Fibroblast of the aortic adventitia (primary cell): ENCODE results near the gene UBA52. TPM values are rescaled to one million over a fixed set of nuclear protein-coding genes. Genes with fewer than 3 reads are reported as not detected.
A peak's percentile ranks its signal among the peaks of the same experiment; 100 is the strongest.

Source experiments
- DNase-seq: peaks from one replicate; pipeline ENCODE4 v3.0.0-alpha.2; 2010; ENCODE audit warnings: low read depth
- H3K4me3 ChIP-seq: 2 replicates; pipeline ENCODE4 v1.5.1; 2011; ENCODE audit warnings: low read depth, mild to moderate bottlenecking, control low read depth, low read length, moderate library complexity
- CTCF ChIP-seq: IDR thresholded peaks from 2 replicates; pipeline ENCODE4 v1.5.1; 2011; ENCODE audit warnings: mild to moderate bottlenecking, low read length, control low read depth, inconsistent platforms; ENCODE audit not compliant: insufficient read depth
- total RNA-seq: library from RNA; depleted of rRNA; stranded (reverse); fragments of >200 nt; gene quantifications from 2 replicates; pipeline ENCODE4 v1.2.3, GENCODE V29; 2012; ENCODE audit warnings: low replicate concordance

UBA52 gene
- total RNA-seq, 1 donor, result 1,084 TPM

GRCh38 chr19:18593367-18594095 is 21.9 kb downstream of the UBA52 start:
- TF ChIP-seq CTCF, result no peak
- no peak overlapping the region for H3K4me3 ChIP-seq
- DNase-seq, result no peak

GRCh38 chr19:18594096-18594823 is 22.6 kb downstream of the UBA52 start:
- DNase-seq, result peak; percentile 66
- TF ChIP-seq CTCF, result peak; percentile 67
- H3K4me3 ChIP-seq, result peak overlapping the region; percentile 53

GRCh38 chr19:18594824-18595373 is 23.2 kb downstream of the UBA52 start:
- H3K4me3 ChIP-seq, result peak overlapping the region; percentile 53
- TF ChIP-seq CTCF, result no peak
- DNase-seq, result no peak

GRCh38 chr19:18595475-18595874 is 23.8 kb downstream of the UBA52 start:
- no peak overlapping the region for H3K4me3 ChIP-seq
- TF ChIP-seq CTCF, result no peak
- no peak for DNase-seq

GRCh38 chr19:18596752-18597157 is 25.1 kb downstream of the UBA52 start:
- TF ChIP-seq CTCF, result no peak
- H3K4me3 ChIP-seq, result no peak overlapping the region
- no peak for DNase-seq

- TF ChIP-seq CTCF, result no peak
- no peak for DNase-seq
Observed at GRCh38 chr19:18597809-18598660, 26.4 kb downstream of the UBA52 start.

More at GRCh38 chr19:18597809-18598660, 26.4 kb downstream of the UBA52 start:
- no peak overlapping the region for H3K4me3 ChIP-seq
